Fibroblast of lung (primary cell): ENCODE measurements around the gene CTNNA2. TPM values are rescaled to one million over a fixed set of nuclear protein-coding genes. Genes with fewer than 3 reads are reported as not detected.

Source experiments
- DNase-seq, 2 donors: peaks; one replicate each; pipeline versions ENCODE4 v3.0.0 to v3.0.0-alpha.2; 2010; ENCODE audit warnings: low read depth in 2 of 2
- H2AFZ ChIP-seq: 2 replicates; pipeline ENCODE4 v1.5.1; 2012; ENCODE audit warnings: low read length, control low read depth, inconsistent platforms
- H3K27ac ChIP-seq: 2 replicates; pipeline ENCODE4 v1.5.1; 2011; ENCODE audit warnings: low read length, control low read depth; ENCODE audit not compliant: insufficient read depth
- H3K27me3 ChIP-seq: 2 replicates; pipeline ENCODE4 v1.5.1; 2011; ENCODE audit warnings: mild to moderate bottlenecking, low read length; ENCODE audit not compliant: control insufficient read depth, insufficient read depth
- H3K36me3 ChIP-seq: 2 replicates; pipeline ENCODE4 v1.5.1; 2011; ENCODE audit warnings: low read length; ENCODE audit not compliant: control insufficient read depth, insufficient read depth
- H3K4me1 ChIP-seq: 2 replicates; pipeline ENCODE4 v1.5.1; 2011; ENCODE audit warnings: low read length; ENCODE audit not compliant: control insufficient read depth, insufficient read depth; ENCODE audit errors: extremely low read depth
- H3K4me2 ChIP-seq: 2 replicates; pipeline ENCODE4 v1.5.1; 2011; ENCODE audit warnings: low read length, control low read depth; ENCODE audit not compliant: insufficient read depth; ENCODE audit errors: extremely low read depth
- H3K4me3 ChIP-seq, 4 experiments: fragments of 200-600 bp in 1 of 4; sonication (generic) in 1 of 4; replicated peaks in 1 of 4; 2 replicates each; pipeline ENCODE4 v1.5.1; 2011 to 2016; ENCODE audit warnings: low read length in 4 of 4, low read depth in 3 of 4, mild to moderate bottlenecking in 3 of 4, control low read depth in 2 of 4, inconsistent platforms in 1 of 4, mixed read lengths in 1 of 4; ENCODE audit not compliant: insufficient read depth in 1 of 4; ENCODE audit errors: control extremely low read depth in 1 of 4
- H3K79me2 ChIP-seq: 2 replicates; pipeline ENCODE4 v1.5.1; 2012; ENCODE audit warnings: mild to moderate bottlenecking, low read length, inconsistent platforms; ENCODE audit not compliant: control insufficient read depth, insufficient read depth
- H3K9ac ChIP-seq: 2 replicates; pipeline ENCODE4 v1.5.1; 2011; ENCODE audit warnings: mild to moderate bottlenecking, low read length, control low read depth; ENCODE audit not compliant: insufficient read depth
- H3K9me3 ChIP-seq: 2 replicates; pipeline ENCODE4 v1.5.1; 2012; ENCODE audit warnings: low read depth, low read length; ENCODE audit not compliant: control insufficient read depth, insufficient read depth
- H4K20me1 ChIP-seq: 2 replicates; pipeline ENCODE4 v1.5.1; 2011; ENCODE audit warnings: low read length; ENCODE audit not compliant: control insufficient read depth, insufficient read depth; ENCODE audit errors: extremely low read depth
- EZH2 ChIP-seq: IDR thresholded peaks from 2 replicates; pipeline ENCODE4 v1.5.1; 2012; ENCODE audit warnings: low read length, control low read depth, mild to moderate bottlenecking; ENCODE audit errors: missing control alignments
- polyA plus RNA-seq, 2 donors: library from polyadenylated mRNA; depleted of rRNA in 1 of 2; stranded (reverse) in 1 of 2; unstranded in 1 of 2; fragments of >200 nt; gene quantifications; 2 replicates each; pipeline ENCODE4 v1.2.1, GENCODE V29; 2011 to 2012; ENCODE audit warnings: missing spikeins in 1 of 2
- total RNA-seq: library from RNA; depleted of rRNA; stranded (reverse); fragments of >200 nt; gene quantifications from 2 replicates; pipeline ENCODE4 v1.2.1, GENCODE V29; 2014
- TF ChIP-seq, protein P1 (sequence below), 2 donors: IDR thresholded peaks in 1 of 2; conservative IDR thresholded peaks in 1 of 2; 1 replicate in 1 of 2; 2 replicates in 1 of 2; pipeline ENCODE4 v1.5.1; 2011 to 2012; ENCODE audit warnings: low read length in 2 of 2, control low read depth in 1 of 2, inconsistent platforms in 1 of 2, low read depth in 1 of 2, mild to moderate bottlenecking in 1 of 2

The CTNNA2 gene
- total and polyA plus RNA-seq, 2 donors (not counting 1 experiment from before 2014, with no cell fraction given) = not detected

DNA sequence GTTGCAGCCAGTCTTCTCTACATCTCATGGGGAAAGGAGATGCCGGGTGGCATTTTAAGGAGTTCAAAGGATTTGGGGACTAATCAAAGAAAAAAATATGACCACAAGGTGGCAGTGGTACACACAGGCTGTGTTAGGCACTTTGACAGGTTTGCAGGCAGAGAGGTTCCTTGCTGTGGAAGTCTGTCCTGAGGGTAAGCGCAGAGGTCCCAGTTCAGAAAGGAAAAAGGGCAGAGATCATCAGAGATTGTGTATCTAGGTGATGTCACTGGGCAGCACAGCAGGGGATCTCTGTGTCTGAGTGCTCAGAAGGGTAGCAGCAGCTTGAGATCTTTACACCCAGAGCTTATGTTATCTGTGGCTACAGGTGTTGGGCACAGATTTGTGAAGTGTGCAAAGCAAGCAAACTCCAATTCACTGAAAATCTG lies 560.3 kb downstream of the CTNNA2 start:
- Histone ChIP-seq H3K27ac (no peak overlapping the region), H3K27me3 (no peaks in the 10 kb centered on the region), H3K4me2 (no peak overlapping the region), H3K36me3 (no peaks in the 10 kb centered on the region), H3K79me2 (no peaks in the 10 kb centered on the region), H3K4me3 (no peak overlapping the region), H2AFZ (no peak overlapping the region), H3K4me1 (peaks cover 1% of the 10 kb centered on the region), H3K9ac (no peak overlapping the region), H3K9me3 (no peaks in the 10 kb centered on the region), H4K20me1 (no peaks in the 10 kb centered on the region)
- DNase-seq = peak; percentile 42 to 79
- TF ChIP-seq, protein P1, sequence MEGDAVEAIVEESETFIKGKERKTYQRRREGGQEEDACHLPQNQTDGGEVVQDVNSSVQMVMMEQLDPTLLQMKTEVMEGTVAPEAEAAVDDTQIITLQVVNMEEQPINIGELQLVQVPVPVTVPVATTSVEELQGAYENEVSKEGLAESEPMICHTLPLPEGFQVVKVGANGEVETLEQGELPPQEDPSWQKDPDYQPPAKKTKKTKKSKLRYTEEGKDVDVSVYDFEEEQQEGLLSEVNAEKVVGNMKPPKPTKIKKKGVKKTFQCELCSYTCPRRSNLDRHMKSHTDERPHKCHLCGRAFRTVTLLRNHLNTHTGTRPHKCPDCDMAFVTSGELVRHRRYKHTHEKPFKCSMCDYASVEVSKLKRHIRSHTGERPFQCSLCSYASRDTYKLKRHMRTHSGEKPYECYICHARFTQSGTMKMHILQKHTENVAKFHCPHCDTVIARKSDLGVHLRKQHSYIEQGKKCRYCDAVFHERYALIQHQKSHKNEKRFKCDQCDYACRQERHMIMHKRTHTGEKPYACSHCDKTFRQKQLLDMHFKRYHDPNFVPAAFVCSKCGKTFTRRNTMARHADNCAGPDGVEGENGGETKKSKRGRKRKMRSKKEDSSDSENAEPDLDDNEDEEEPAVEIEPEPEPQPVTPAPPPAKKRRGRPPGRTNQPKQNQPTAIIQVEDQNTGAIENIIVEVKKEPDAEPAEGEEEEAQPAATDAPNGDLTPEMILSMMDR (conservative IDR thresholded peaks at IDR 0.05 in 1 of 2, IDR thresholded peaks at IDR 0.05 in 1 of 2; ENCODE audit: low read depth in 1 of 2, low read length in 2 of 2) = peak; percentile 71
- no peak for TF ChIP-seq EZH2

GRCh38 chr2:80074321-80075070 lies 561.6 kb downstream of the CTNNA2 start:
- no peak for DNase-seq
- Histone ChIP-seq H3K79me2 (no peaks in the 10 kb centered on the region), H3K9ac (no peak overlapping the region), H2AFZ (no peak overlapping the region), H3K27me3 (no peaks in the 10 kb centered on the region), H3K4me3 (no peak overlapping the region), H3K4me1 (no peaks in the 10 kb centered on the region), H3K27ac (no peak overlapping the region), H4K20me1 (no peaks in the 10 kb centered on the region), H3K4me2 (no peak overlapping the region), H3K9me3 (no peaks in the 10 kb centered on the region), H3K36me3 (no peaks in the 10 kb centered on the region)
- no peak for TF ChIP-seq EZH2
- TF ChIP-seq, protein P1 (conservative IDR thresholded peaks at IDR 0.05 in 1 of 2, IDR thresholded peaks at IDR 0.05 in 1 of 2; ENCODE audit: low read depth in 1 of 2, low read length in 2 of 2) = no peak

GRCh38 chr2:80075719-80076118 lies 562.9 kb downstream of the CTNNA2 start:
- Histone ChIP-seq H3K9ac (no peak overlapping the region), H3K4me2 (no peak overlapping the region)

More at GRCh38 chr2:80075719-80076118, 562.9 kb downstream of the CTNNA2 start:
- Histone ChIP-seq H3K4me1 (no peaks in the 10 kb centered on the region), H3K36me3 (no peaks in the 10 kb centered on the region), H3K27me3 (no peaks in the 10 kb centered on the region), H3K4me3 (no peak overlapping the region), H3K27ac (no peak overlapping the region), H3K9me3 (no peaks in the 10 kb centered on the region), H2AFZ (no peak overlapping the region), H4K20me1 (no peaks in the 10 kb centered on the region), H3K79me2 (no peaks in the 10 kb centered on the region)
- DNase-seq = no peak
- TF ChIP-seq EZH2 = no peak
- TF ChIP-seq, protein P1 (conservative IDR thresholded peaks at IDR 0.05 in 1 of 2, IDR thresholded peaks at IDR 0.05 in 1 of 2; ENCODE audit: low read depth in 1 of 2, low read length in 2 of 2) = no peak
